ENCODE measurements around the gene SFTPD.
"Not testable (repeated sequence)": the region's sequence is repeated elsewhere in the genome, so short reads cannot be mapped to it uniquely, and the experiment has no call there.

Gene SFTPD

GRCh38 chr10:79948976-79949722 lies at the start of gene SFTPD:
Gene SFTPD, minus strand, starts transcription at chr10:79949105. Its CDS starts 2,446 bp downstream, at chr10:79946659.
- in situ Hi-C loops (cut with HindIII; ENCODE audit: low sequenced_read_pairs), result no loop called here
- H3K4me3 ChIP-seq (ENCODE audit: low read depth, low read length), result no peak within 1 kb of the TSS
- no peak for TF ChIP-seq CTCF (IDR thresholded peaks at IDR 0.05; ENCODE audit: low read depth, low read length, missing control alignments)
- no peak for DNase-seq (ENCODE audit: low read depth)

DNA sequence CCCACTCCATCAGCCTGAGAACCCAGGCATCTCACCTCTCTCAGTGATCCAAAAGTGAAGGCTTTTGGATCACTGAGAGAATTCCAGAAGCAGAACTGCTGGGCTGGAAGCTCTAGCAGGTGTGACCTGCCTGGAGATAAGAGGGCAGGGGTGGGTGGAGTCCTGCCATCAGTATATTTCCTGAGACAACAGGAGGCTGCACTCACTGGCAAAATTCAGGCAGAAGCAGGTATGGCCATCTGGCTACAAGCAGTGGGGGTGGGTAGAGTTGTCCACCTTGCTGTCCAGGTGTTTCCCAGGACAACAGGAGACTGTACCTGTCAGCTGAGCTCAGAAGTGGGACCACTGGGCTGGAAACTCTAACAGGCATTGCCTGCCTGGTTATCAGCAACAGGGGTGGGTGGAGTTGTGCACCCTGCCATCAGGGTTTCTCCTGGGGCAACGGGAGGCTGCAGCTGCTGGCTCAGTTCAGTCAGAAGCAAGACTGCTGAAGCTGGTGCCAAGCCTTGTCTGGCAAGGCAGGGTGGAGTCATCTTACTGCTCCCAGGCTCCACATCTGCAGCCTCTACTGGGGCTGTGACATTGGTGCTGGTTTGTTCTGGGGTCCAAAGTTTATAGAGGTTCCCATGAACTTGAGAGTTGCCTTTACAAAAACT lies 47.2 kb upstream of the SFTPD start:
- no peak for DNase-seq (ENCODE audit: low read depth)
- H3K4me3 ChIP-seq (ENCODE audit: low read depth, low read length), result no peak overlapping the region
- no peak for TF ChIP-seq CTCF (IDR thresholded peaks at IDR 0.05; ENCODE audit: low read depth, low read length, missing control alignments)
- in situ Hi-C loops (cut with HindIII; ENCODE audit: low sequenced_read_pairs), result no loop called here

DNA sequence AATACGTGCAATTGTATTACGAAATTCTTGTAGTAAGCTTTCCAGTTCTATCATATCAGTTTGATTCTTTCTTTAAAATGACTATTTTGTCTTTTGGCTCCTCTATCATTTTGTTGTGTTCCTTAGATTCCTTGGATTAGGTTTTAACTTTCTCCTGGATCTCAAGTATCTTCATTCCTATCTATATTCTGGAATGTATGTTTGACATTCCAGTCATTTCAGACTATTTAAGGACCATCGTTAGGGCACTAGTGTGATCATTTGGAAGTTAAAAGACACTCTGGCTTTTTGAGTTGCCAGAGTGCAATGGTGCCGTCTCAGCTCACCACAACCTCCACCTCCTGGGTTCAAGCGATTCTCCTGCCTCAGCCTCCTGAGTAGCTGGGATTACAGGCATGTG lies 45.7 kb upstream of the SFTPD start:
- H3K4me3 ChIP-seq (ENCODE audit: low read depth, low read length), result no peak overlapping the region
- in situ Hi-C loops (cut with HindIII; ENCODE audit: low sequenced_read_pairs), result no loop called here
- TF ChIP-seq CTCF (IDR thresholded peaks at IDR 0.05; ENCODE audit: low read depth, low read length, missing control alignments), result no peak
- DNase-seq (ENCODE audit: low read depth), result no peak

- in situ Hi-C loops (cut with HindIII; ENCODE audit: low sequenced_read_pairs), result not testable (repeated sequence)
These were observed 39.3 kb upstream of the SFTPD start for GRCh38 chr10:79988199-79988598.

GRCh38 chr10:79986661-79987060 lies 37.8 kb upstream of the SFTPD start:
- in situ Hi-C loops (cut with HindIII; ENCODE audit: low sequenced_read_pairs), result not testable (repeated sequence)

More at GRCh38 chr10:79988199-79988598, 39.3 kb upstream of the SFTPD start:
- DNase-seq (ENCODE audit: low read depth); H3K4me3 ChIP-seq (ENCODE audit: low read depth, low read length): not testable (repeated sequence)

DNA sequence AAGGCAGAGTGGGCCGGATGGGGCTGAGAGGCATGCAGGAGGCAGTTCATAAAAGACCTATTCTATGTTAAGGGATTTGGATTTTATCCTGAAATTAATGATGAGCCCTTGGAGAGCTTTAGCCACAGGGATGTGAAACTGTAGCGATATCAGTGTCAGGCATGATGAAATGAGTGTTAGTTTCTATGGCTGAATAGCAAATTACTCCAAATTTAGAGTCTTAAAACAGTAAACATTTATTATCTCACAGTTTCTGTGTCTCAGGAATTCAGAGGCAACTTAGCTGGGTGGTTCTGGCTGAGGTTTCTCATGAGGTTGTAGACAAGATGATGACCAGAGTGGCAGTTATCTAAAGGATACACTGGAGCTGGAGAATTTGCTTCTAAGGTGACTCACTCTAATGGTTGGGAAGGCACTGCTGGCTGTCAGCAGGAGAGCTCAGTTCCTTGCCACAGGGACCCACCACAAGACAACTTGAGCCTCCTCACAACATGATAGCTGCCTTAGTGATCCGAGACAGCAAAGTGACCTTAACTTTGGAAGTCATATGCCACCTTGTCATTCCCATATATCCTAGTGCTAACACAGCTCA lies 36.7 kb upstream of the SFTPD start:
- DNase-seq (ENCODE audit: low read depth), result no peak
- in situ Hi-C loops (cut with HindIII; ENCODE audit: low sequenced_read_pairs), result no loop called here
- H3K4me3 ChIP-seq (ENCODE audit: low read depth, low read length), result no peak overlapping the region
- TF ChIP-seq CTCF (IDR thresholded peaks at IDR 0.05; ENCODE audit: low read depth, low read length, missing control alignments), result no peak

More at GRCh38 chr10:79986661-79987060, 37.8 kb upstream of the SFTPD start:
- H3K4me3 ChIP-seq (ENCODE audit: low read depth, low read length); DNase-seq (ENCODE audit: low read depth): not testable (repeated sequence)

GRCh38 chr10:79984851-79985250 lies 35.9 kb upstream of the SFTPD start:
- in situ Hi-C loops (cut with HindIII; ENCODE audit: low sequenced_read_pairs), result no loop called here
- TF ChIP-seq CTCF (IDR thresholded peaks at IDR 0.05; ENCODE audit: low read depth, low read length, missing control alignments), result no peak
- no peak for DNase-seq (ENCODE audit: low read depth)
- no peak overlapping the region for H3K4me3 ChIP-seq (ENCODE audit: low read depth, low read length)

All from astrocyte of the cerebellum (primary cell).